Mammary epithelial cell (primary cell): ENCODE results near the gene BNIPL.

Source experiments
- EZH2 ChIP-seq: IDR thresholded peaks from 2 replicates; pipeline ENCODE4 v1.6.1; 2012; ENCODE audit warnings: low read length, inconsistent platforms, borderline replicate concordance
- TF ChIP-seq, protein P1 (sequence below), 2 donors: IDR thresholded peaks in 1 of 2; conservative IDR thresholded peaks in 1 of 2; 2 replicates each; pipeline ENCODE4 v1.5.1; 2011 to 2012; ENCODE audit warnings: inconsistent platforms in 2 of 2, low read length in 2 of 2, mild to moderate bottlenecking in 2 of 2, control low read depth in 1 of 2, low read depth in 1 of 2; ENCODE audit not compliant: insufficient read depth in 1 of 2; ENCODE audit errors: extremely low read depth in 1 of 2

DNA sequence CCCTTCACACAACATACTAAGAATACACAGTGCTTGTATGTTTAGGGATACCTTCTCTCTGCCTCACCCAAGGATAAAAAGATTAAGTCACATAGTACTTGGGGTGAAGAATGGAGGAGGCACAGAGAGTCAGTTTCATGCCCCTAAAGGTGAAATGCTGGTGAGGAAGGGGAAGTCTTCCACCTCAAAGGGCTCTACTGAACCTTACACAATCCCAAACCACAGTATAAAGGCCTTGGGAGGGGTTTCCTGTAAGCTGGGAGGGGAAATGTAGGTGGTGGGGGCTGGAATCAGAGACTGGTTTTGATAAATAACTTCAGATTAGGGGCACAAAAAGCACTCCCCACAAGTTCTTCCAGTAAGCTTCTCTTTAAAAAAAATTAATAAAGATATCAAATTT, 33.2 kb upstream of the BNIPL start:
- no peak for TF ChIP-seq EZH2
- TF ChIP-seq, protein P1, sequence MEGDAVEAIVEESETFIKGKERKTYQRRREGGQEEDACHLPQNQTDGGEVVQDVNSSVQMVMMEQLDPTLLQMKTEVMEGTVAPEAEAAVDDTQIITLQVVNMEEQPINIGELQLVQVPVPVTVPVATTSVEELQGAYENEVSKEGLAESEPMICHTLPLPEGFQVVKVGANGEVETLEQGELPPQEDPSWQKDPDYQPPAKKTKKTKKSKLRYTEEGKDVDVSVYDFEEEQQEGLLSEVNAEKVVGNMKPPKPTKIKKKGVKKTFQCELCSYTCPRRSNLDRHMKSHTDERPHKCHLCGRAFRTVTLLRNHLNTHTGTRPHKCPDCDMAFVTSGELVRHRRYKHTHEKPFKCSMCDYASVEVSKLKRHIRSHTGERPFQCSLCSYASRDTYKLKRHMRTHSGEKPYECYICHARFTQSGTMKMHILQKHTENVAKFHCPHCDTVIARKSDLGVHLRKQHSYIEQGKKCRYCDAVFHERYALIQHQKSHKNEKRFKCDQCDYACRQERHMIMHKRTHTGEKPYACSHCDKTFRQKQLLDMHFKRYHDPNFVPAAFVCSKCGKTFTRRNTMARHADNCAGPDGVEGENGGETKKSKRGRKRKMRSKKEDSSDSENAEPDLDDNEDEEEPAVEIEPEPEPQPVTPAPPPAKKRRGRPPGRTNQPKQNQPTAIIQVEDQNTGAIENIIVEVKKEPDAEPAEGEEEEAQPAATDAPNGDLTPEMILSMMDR (conservative IDR thresholded peaks at IDR 0.05 in 1 of 2, IDR thresholded peaks at IDR 0.05 in 1 of 2; ENCODE audit: extremely low read depth in 1 of 2, insufficient read depth in 1 of 2, low read depth in 1 of 2, low read length in 2 of 2), result no peak
